Stimulated activated CD8-positive, alpha-beta memory T cell treated with anti-CD3 and anti-CD28 coated beads, Interleukin-7, amount 100 ng/mL, for 4 hours (primary cell): ENCODE data around the gene THOC2.
"Not testable (repeated sequence)": the region's sequence is repeated elsewhere in the genome, so short reads cannot be mapped to it uniquely, and the experiment has no call there.

Source experiments
- DNase-seq, 2 donors: peaks; one replicate each; pipeline ENCODE4 v3.0.0-alpha.2; 2020; ENCODE audit warnings: low read depth in 2 of 2

The THOC2 gene

DNA sequence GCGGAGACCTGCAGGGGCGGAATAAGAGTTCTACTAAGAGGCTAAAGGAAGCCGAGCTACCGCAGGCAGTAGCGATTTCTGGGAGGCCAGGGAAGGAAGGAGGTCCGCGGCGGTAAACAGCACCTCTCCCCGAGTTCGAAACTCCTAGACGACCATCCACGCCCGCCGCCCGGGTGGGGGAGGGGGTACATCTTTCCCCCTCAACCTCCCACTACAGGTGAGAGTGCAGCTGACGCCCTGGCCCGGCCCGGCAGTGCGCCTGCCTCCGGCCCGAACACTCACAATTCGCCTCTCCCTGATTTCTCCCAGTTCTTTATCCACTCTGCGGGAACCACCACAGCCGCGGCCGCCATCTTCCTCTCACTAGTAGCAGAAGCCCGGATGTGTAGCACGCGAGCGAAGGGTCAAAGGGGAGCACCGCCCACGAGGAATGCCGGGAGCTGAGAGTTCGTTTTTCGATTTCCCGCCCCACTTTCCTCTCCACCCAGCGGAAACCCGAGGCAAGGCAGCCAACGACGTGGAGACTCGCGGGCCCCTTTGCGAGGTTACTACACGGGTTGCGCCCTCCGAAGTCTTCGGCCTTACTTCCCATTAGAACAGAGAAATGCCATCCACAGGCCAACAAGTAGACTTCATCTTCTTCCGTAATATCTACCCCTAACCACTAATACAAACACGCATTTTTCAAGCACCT is at the start of gene THOC2:
Gene THOC2 (minus strand): TSS at position 383 of the 694 bp plus-strand sequence. CDS start 30 bp downstream, at position 353.
- peak; percentile 65 to 74 for DNase-seq

GRCh38 chrX:123781786-123782185 is 48.9 kb upstream of the THOC2 start:
- DNase-seq: not testable (repeated sequence)

- DNase-seq: no peak
Observed at GRCh38 chrX:123779908-123780396, 47.1 kb upstream of the THOC2 start.

DNA sequence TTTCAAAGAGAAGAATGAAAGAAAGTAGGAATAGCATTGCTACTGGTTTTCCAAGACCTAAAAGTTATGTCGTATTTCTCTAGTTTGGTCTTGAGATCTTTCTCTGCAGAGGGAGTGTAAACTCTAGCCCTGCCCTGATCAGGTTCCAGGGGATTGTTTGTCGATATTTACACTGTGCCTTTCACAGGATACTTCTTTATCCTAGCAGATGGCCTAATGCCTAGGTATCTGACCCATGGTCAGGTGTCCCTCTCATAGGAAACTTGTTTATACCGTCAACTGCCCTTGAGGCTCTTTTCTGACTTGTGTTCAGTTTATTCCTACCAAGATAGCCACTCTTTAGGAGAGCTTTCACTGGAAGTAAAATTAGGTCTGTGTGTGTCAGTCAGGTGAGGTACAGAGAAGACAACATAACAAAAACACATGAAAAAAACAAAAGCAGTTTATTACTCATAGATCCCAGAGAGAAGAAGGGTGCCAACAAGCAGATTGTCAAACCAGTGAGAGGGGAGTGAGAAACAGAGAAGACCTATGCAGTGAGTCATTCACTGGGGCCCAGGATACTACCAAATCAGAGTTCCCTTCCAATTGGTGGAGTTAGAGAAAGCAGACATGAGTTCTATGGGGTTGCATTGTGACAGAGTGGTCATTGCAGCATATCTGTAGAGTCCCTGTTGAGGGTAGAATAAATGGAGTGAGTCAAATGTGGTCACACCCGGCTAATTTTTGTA is 40.6 kb upstream of the THOC2 start:
- no peak for DNase-seq

DNA sequence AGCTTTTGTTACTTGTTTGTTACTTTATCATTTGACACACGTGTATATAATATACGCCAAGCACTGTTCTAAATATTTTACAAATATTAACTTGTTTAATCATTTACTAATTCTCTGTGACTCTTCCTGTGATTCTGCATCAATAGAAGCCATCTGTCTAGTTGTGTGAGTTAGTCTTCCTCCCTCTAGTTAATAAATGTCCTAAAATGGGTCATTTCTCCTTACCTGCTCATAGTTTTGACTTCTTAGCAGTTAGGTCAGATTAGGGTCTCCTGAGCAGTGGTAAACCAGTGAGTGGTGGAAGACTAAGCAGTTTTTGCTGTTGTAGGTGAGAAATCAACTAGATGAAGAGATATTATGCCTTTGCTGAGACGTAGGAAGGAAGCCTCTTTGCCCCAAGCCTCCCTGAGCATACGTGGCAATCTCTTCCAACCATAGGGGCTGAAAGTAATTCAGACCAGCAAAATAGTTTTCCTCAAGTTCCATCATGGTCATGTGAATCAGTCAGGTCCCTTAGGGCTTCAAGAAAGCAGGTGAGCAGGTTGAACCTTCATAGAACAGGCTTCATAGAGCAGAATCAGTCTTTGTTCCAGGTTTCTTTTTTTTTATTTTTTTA is 38.7 kb upstream of the THOC2 start:
- no peak for DNase-seq

DNA sequence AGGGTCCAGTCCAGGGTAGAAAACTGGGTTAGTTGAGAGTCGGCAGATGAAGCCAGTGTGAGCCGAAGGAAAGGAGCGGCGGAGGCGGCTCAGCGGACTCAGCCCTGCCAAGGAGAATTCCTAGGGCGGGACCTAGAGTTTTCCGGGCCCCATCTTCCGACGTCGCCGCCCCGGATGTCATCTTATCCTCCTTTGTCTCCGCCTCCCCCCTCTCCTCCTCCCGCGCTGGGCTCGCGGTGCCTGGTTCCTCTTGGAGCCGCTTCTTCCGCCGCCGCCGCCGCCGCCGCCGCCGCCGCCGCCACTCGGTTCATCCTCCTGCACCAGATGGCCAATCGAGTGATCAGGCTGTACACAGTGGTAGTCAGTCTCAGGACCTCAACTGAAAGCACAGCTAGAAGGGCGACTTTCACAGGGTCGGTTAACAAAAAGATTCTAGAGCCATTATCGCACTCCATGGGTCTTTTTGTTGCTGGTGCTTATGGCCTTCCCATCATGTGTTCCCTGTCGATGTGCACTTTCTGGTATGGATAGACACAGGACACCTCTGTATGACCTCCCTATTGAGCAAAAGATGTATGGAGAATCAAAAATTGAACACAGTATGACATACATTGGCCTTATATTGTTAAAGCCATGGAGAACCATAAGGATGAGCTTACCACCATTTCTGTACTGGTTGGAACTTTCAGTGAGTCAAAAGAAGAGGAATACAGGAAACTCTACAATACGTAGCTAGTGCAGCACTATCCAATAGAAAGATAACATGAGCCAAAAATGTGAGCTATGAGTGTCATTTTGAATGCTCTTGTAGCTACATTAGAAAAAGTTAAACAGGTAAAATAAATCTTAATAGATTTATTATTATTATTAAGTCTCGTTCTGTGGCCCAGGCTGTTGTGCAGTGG is 32.4 kb upstream of the THOC2 start:
- peak; percentile 12 to 36 for DNase-seq

DNA sequence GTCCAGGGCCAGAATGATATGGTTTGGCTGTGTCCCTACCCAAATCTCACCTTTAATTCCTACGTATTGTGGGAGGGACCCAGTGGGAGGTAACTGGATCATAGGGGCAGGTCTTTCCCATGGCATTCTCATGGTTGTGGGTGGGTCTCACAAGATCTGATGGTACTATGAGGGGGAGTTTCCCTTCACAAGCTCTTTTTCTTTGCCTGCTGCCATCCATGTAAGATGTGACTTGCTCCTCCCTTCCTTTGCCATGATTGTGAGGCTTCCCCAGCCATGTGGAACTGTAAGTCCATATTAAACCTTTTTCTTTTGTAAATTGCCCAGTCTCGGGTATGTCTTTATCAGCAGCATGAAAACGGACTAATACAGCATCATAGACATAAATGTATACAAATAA is 27.0 kb upstream of the THOC2 start:
- DNase-seq: not testable (repeated sequence)

DNA sequence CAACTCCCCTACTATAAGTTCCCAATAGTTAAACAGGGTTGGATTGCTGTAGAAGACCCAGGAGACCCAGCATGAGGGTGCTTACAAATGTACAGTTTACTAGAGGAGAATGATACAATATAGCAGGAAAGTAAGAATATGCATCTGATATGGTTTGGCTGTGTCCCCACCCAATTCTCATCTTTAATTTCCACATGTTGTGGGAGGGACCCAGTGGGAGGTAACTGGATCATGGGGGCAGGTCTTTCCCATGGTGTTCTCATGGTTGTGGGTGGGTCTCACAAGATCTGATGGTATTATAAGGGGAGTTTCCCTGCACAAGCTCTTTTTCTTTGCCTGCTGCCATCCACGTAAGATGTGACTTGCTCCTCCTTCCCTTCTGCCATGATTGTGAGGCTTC is 24.9 kb upstream of the THOC2 start:
- not testable (repeated sequence) for DNase-seq

DNA sequence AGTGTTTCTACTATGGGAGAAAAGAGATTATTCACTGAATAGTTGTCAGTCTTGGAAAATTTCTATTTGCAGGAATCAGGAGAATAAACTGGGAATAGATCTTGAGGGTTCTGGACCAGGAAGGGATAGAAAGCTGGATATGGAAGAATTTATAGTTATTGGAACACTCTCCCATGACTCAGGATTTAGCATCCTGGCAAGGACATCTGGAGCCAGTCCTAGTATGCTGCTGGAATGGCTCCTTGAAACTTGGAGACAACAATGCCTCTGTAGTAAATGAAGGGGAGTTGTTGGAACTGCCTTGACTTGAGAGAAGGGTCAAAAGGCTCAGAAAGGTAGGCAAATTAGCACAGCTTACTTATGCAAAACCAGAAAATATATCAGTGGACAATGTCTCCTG is 23.5 kb upstream of the THOC2 start:
- DNase-seq: no peak

GRCh38 chrX:123755107-123755506 is 22.3 kb upstream of the THOC2 start:
- DNase-seq: no peak

GRCh38 chrX:123753656-123754350 is 21.0 kb upstream of the THOC2 start:
- no peak for DNase-seq

- DNase-seq: no peak
Observed at GRCh38 chrX:123749643-123750042, 16.8 kb upstream of the THOC2 start.

GRCh38 chrX:123745511-123745910 is 12.7 kb upstream of the THOC2 start:
- DNase-seq: no peak

DNA sequence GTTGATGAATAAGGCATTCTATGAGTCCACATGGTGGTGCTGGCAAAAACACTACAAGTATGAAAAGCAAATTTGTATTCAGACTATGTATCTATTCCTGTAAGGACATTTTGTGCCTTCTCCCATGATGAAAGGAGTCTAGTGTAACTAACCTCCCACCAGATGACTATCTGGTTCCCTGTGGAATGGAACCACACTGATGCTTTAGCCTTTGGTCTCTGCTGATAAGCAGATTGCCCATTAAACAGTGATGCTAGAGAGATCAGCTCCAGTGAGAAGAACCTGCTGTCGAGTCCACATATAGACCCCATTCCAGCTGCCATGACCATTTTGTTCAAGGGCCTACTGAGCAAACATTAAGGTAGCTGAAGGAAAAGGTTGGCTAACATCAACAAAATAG is 10.5 kb upstream of the THOC2 start:
- DNase-seq: no peak

GRCh38 chrX:123742440-123742839 is 9.6 kb upstream of the THOC2 start:
- DNase-seq: no peak

DNA sequence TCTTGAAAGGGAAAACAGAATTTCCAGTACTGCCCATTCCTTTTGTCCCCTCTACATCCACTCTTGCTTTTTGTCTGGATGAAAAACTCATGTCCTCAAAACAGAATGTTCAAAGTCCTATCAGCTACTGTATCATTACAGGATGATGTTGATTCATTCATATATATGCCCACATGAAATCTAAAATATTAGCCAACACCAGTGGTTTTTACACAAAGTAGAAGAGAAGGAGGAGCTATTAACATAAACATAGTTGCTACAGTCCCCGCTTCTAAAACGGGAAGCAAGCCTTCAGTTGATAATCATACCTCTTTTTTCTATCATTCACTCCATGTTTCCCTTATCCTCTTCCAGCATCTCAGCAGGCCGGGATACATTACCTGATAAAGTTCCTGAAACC is 7.7 kb upstream of the THOC2 start:
- no peak for DNase-seq

DNA sequence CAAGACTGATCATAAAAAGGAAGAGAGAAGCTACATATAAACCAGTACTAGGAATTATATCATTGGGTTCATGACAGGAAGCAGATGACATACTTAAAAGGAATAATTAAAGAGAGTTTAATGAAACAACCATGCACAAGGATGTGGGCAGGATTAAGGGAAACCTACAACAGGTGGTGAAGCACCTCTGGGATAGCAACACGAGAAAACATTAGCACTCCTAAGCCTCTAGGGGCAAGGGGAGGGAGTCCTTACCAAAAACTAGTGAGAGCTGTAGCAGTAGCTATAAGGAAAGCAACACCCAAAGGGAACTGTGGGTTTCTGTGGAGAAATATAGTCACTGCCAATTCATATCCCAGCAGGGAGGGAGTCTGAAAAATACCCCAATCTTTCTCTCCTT is 7.2 kb upstream of the THOC2 start:
- DNase-seq: no peak

- DNase-seq: no peak
Observed at GRCh38 chrX:123739474-123739873, 6.6 kb upstream of the THOC2 start.

GRCh38 chrX:123738378-123738940 is 5.6 kb upstream of the THOC2 start:
- no peak for DNase-seq

GRCh38 chrX:123736333-123736921 is 3.6 kb upstream of the THOC2 start:
- no peak for DNase-seq
